Pancreas (tissue), 10 donors: ENCODE data around the gene PTGDS. TPM values are rescaled to one million over a fixed set of nuclear protein-coding genes. Genes with fewer than 3 reads are reported as not detected.

Experiments used
- ATAC-seq, 4 donors: fragments of 200-7000 bp; cut with Tn5 transposase; one replicate each; pipeline versions ENCODE4 v1.8.0 to v1.9.1; 2020; ENCODE audit warnings: mild to moderate bottlenecking in 4 of 4, moderate library complexity in 4 of 4
- DNase-seq, 6 donors: peaks; one replicate each; pipeline ENCODE4 v3.0.0-alpha.2; 2020
- FAIRE-seq: peaks from 2 replicates; lab custom pipeline; 2012; peaks lifted over from hg19 to GRCh38; lab: Jason Lieb, UNC
- H3K27ac ChIP-seq, 4 donors: fragments of 200-600 bp; sonication (generic); 1 replicate in 3 of 4; 2 replicates in 1 of 4; pipeline versions ENCODE4 v1.5.0 to v1.8.0; 2020
- H3K27me3 ChIP-seq, 4 donors: fragments of 200-600 bp; one replicate each; pipeline ENCODE4 v1.8.0; 2021
- H3K36me3 ChIP-seq, 3 donors: fragments of 200-600 bp; sonication (generic) in 1 of 3; one replicate each; pipeline versions ENCODE4 v1.5.0 to v1.8.0; 2020 to 2021
- H3K4me1 ChIP-seq, 3 donors: fragments of 200-600 bp; one replicate each; pipeline ENCODE4 v1.8.0; 2021
- H3K4me3 ChIP-seq, 4 donors: fragments of 200-600 bp; sonication (generic) in 2 of 4; one replicate each; pipeline versions ENCODE4 v1.5.0 to v1.8.0; 2020 to 2021
- H3K9me3 ChIP-seq, 4 donors: fragments of 200-600 bp; one replicate each; pipeline ENCODE4 v1.8.0; 2021
- CTCF ChIP-seq, 4 donors: fragments of 200-600 bp; sonication (generic) in 3 of 4; IDR thresholded peaks; one replicate each; pipeline versions ENCODE4 v1.5.0 to v1.8.0; 2021; ENCODE audit warnings: antibody characterized with exemption in 4 of 4
- WGBS, 2 donors: extraction: QIAGEN DNeasy Blood & Tissue Kit; methylation state at CpG; one replicate each; pipeline ENCODE4 v1.1.7; 2013; 5-methylcytosine and 5-hydroxymethylcytosine counted together
- intact Hi-C, 3 donors: fragments of 100-400 bp; cut with DNase I; formaldehyde crosslinking; loops; one replicate each; pipeline versions ENCODE4 v1.11.1 to v1.14.2; 2022
- polyA plus RNA-seq, 2 donors: library from polyadenylated mRNA; stranded (reverse); fragments of 200-250 nt; gene quantifications; one replicate each; pipeline ENCODE4 v1.2.3, GENCODE V29; 2013
- total RNA-seq, 6 donors: library from RNA; stranded (reverse); fragmentation: NEBNext Ultra II Directional in 4 of 6; extraction: Animal tissue kit (Norgen Biotek cat#: 25700) in 4 of 6; gene quantifications; one replicate each; pipeline versions ENCODE4 v1.2.1 to v1.2.4, GENCODE V29; 2021 to 2023
- donor health status: healthy with polysubstance abuse.
- donor health status: DM: no; HTN: no; CAD: no; lungs with moderate emphysema.
- donor health status: DM: no; HTN: no; CAD: no.
- donor health status: control.
- donor health status: control.
- donor health status: Bipolar disorder and iron deficiency.
- donor health status: DM: yes; HTN: yes; CAD: no.
- donor health status: DM: no; HTN: no; CAD: no.
- donor health status: DM: no; HTN: no; CAD: no.
- donor health status: DM: yes; HTN: yes; CAD: no.

The PTGDS gene
- total and polyA plus RNA-seq, 8 donors = 5.7 to 49.1 (median 36.9) TPM

GRCh38 chr9:136955202-136955942 is 21.9 kb upstream of the PTGDS start:
- FAIRE-seq (no peak), ATAC-seq (no peak), DNase-seq (peak in 2 of 6 donors; percentile 11 to 66)
- Histone ChIP-seq H3K36me3 (no peaks in the 10 kb centered on the region), H3K4me3 (no peak overlapping the region), H3K4me1 (peaks cover 0 to 6% (median 0%) of the 10 kb centered on the region in 3 donors), H3K9me3 (no peaks in the 10 kb centered on the region), H3K27ac (no peak overlapping the region), H3K27me3 (no peaks in the 10 kb centered on the region)
- 82 to 90% methylated on average over 14 of the region's 14 CpGs for WGBS, 2 donors
- intact Hi-C loops = loop anchor here in 1 of 3 donors (10.0 kb wide), 1 partner anchor 69 kb away; the partner anchor contains the start of gene ABCA2
- TF ChIP-seq CTCF (IDR thresholded peaks at IDR 0.05) = no peak

GRCh38 chr9:136955943-136956335 is 21.4 kb upstream of the PTGDS start:
- TF ChIP-seq CTCF (IDR thresholded peaks at IDR 0.05) = no peak
- FAIRE-seq = no peak

DNA sequence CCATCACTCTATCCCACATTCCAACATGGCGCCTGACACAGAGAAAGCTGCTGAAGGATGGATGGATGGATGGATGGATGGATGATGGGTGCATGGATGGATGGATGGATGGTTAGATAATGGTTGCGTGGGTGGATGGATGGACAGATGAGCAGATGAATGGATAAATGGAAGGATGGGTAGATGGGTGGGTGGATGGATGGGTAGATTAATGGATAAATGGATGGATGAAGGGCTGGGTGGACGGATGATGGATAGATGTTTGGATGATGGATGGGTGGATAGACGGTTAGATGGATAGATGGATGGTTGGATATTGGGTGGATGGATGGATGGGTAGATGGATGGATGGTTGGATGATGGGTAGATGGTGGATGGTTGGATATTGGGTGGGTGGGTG is 20.7 kb upstream of the PTGDS start:
- no peak for FAIRE-seq
- no peaks in the 10 kb centered on the region for H3K27me3 ChIP-seq
- 91 to 94% methylated on average over 4 of the region's 4 CpGs for WGBS, 2 donors
- no peak for ATAC-seq
- intact Hi-C loops = loop anchor here in 1 of 3 donors (10.0 kb wide), 1 partner anchor 68 kb away; the partner anchor contains the start of gene ABCA2
- DNase-seq = no peak
- no peak for TF ChIP-seq CTCF (IDR thresholded peaks at IDR 0.05)
- no peaks in the 10 kb centered on the region for H3K4me1 ChIP-seq
- no peaks in the 10 kb centered on the region for H3K9me3 ChIP-seq
- H3K27ac ChIP-seq = no peak overlapping the region
- no peak overlapping the region for H3K4me3 ChIP-seq
- H3K36me3 ChIP-seq = no peaks in the 10 kb centered on the region

More at GRCh38 chr9:136955943-136956335, 21.4 kb upstream of the PTGDS start:
- Histone ChIP-seq H3K36me3 (no peaks in the 10 kb centered on the region), H3K27me3 (no peaks in the 10 kb centered on the region), H3K4me3 (no peak overlapping the region), H3K9me3 (no peaks in the 10 kb centered on the region), H3K4me1 (peaks cover 0 to 1% (median 0%) of the 10 kb centered on the region in 3 donors), H3K27ac (no peak overlapping the region)
- DNase-seq (peak in 2 of 6 donors; percentile 17 to 55), ATAC-seq (no peak)
- intact Hi-C loops = loop anchor here in 1 of 3 donors (10.0 kb wide), 1 partner anchor 69 kb away; the partner anchor contains the start of gene ABCA2
- 87 to 95% methylated on average over 9 of the region's 9 CpGs for WGBS, 2 donors

- WGBS, 2 donors = 91 to 94% methylated on average over 1 of the region's 1 CpG
- no peaks in the 10 kb centered on the region for H3K4me1 ChIP-seq
- intact Hi-C loops = loop anchor here in 1 of 3 donors (10.0 kb wide), 1 partner anchor 67 kb away; the partner anchor contains the start of gene ABCA2
- ATAC-seq = no peak
- H3K27ac ChIP-seq = no peak overlapping the region
- H3K4me3 ChIP-seq = no peak overlapping the region
- H3K9me3 ChIP-seq = no peaks in the 10 kb centered on the region
- FAIRE-seq = no peak
- no peaks in the 10 kb centered on the region for H3K36me3 ChIP-seq
- no peak for TF ChIP-seq CTCF (IDR thresholded peaks at IDR 0.05)
- DNase-seq = peak in 1 of 6 donors; percentile 2
- H3K27me3 ChIP-seq = no peaks in the 10 kb centered on the region
Observed at GRCh38 chr9:136957461-136957860, 19.8 kb upstream of the PTGDS start.

GRCh38 chr9:136957901-136958300 is 19.4 kb upstream of the PTGDS start:
- H3K4me1 ChIP-seq = no peaks in the 10 kb centered on the region
- H3K4me3 ChIP-seq = no peak overlapping the region
- TF ChIP-seq CTCF (IDR thresholded peaks at IDR 0.05) = no peak
- H3K36me3 ChIP-seq = no peaks in the 10 kb centered on the region
- DNase-seq = peak in 1 of 6 donors; percentile 50
- WGBS, 2 donors = 90 to 91% methylated on average over 6 of the region's 6 CpGs
- no peak for ATAC-seq
- no peaks in the 10 kb centered on the region for H3K9me3 ChIP-seq
- no peak overlapping the region for H3K27ac ChIP-seq
- no peak for FAIRE-seq
- intact Hi-C loops = loop anchor here in 1 of 3 donors (10.0 kb wide), 1 partner anchor 67 kb away; the partner anchor contains the start of gene ABCA2
- H3K27me3 ChIP-seq = no peaks in the 10 kb centered on the region
